Liver (tissue), 9 donors: ENCODE data around the gene PRR22. TPM values are rescaled to one million over a fixed set of nuclear protein-coding genes. Genes with fewer than 3 reads are reported as not detected.

Experiments
- DNase-seq: peaks from one replicate; pipeline ENCODE4 v3.0.0-alpha.2; 2017; ENCODE audit warnings: low spot score
- H3K27ac ChIP-seq, 2 donors: one replicate each; pipeline ENCODE4 v1.7.0; 2013; ENCODE audit warnings: inconsistent platforms in 2 of 2, low read length in 2 of 2, control low read depth in 1 of 2, low read depth in 1 of 2, mild to moderate bottlenecking in 1 of 2
- H3K27me3 ChIP-seq, 4 donors: one replicate each; pipeline versions ENCODE4 v1.6.1 to v1.7.0; 2013; ENCODE audit warnings: low read length in 3 of 4, inconsistent platforms in 1 of 4, mild to moderate bottlenecking in 1 of 4, moderate library complexity in 1 of 4; ENCODE audit not compliant: control insufficient read depth in 4 of 4, insufficient read depth in 4 of 4
- H3K36me3 ChIP-seq, 4 donors: one replicate each; pipeline versions ENCODE4 v1.6.1 to v1.7.0; 2013; ENCODE audit warnings: low read length in 3 of 4, mild to moderate bottlenecking in 3 of 4, low read depth in 1 of 4, moderate library complexity in 1 of 4; ENCODE audit not compliant: control insufficient read depth in 4 of 4, insufficient read depth in 3 of 4
- H3K4me1 ChIP-seq, 4 donors: one replicate each; pipeline versions ENCODE4 v1.6.1 to v1.7.0; 2013; ENCODE audit warnings: low read length in 3 of 4, mild to moderate bottlenecking in 3 of 4, moderate library complexity in 1 of 4; ENCODE audit not compliant: control insufficient read depth in 4 of 4, insufficient read depth in 4 of 4
- H3K4me3 ChIP-seq, 3 donors: one replicate each; pipeline versions ENCODE4 v1.6.1 to v1.7.0; 2013; ENCODE audit warnings: low read length in 3 of 3, control low read depth in 1 of 3, low read depth in 1 of 3, mild to moderate bottlenecking in 1 of 3
- H3K9ac ChIP-seq, 2 donors: one replicate each; pipeline ENCODE4 v1.7.0; 2013; ENCODE audit warnings: low read length in 2 of 2, mild to moderate bottlenecking in 2 of 2, moderate library complexity in 2 of 2, control low read depth in 1 of 2, low read depth in 1 of 2
- H3K9me3 ChIP-seq, 4 donors: one replicate each; pipeline versions ENCODE4 v1.6.1 to v1.7.0; 2013; ENCODE audit warnings: low read length in 3 of 4; ENCODE audit not compliant: control insufficient read depth in 4 of 4
- ATF3 ChIP-seq: IDR thresholded peaks from 2 replicates; pipeline ENCODE4 v1.6.1; 2016; ENCODE audit warnings: antibody characterized with exemption
- EGR1 ChIP-seq, 2 donors: IDR thresholded peaks; 2 replicates each; pipeline ENCODE4 v1.6.1; 2016 to 2018; ENCODE audit warnings: antibody characterized with exemption in 2 of 2, low read depth in 2 of 2
- FOXA1 ChIP-seq: IDR thresholded peaks from 2 replicates; pipeline ENCODE4 v1.6.1; 2016; ENCODE audit warnings: antibody characterized with exemption
- GABPA ChIP-seq, 2 donors: IDR thresholded peaks in 1 of 2; conservative IDR thresholded peaks in 1 of 2; 2 replicates each; pipeline ENCODE4 v1.6.1; 2016; ENCODE audit warnings: antibody characterized with exemption in 2 of 2, mild to moderate bottlenecking in 1 of 2, moderate library complexity in 1 of 2
- HNF4A ChIP-seq, 2 donors: conservative IDR thresholded peaks; 2 replicates each; pipeline ENCODE4 v1.6.1; 2016; ENCODE audit warnings: antibody characterized with exemption in 2 of 2, mild to moderate bottlenecking in 2 of 2
- JUND ChIP-seq, 2 donors: IDR thresholded peaks; 2 replicates each; pipeline ENCODE4 v1.6.1; 2016; ENCODE audit warnings: antibody characterized with exemption in 2 of 2
- NR2F2 ChIP-seq: IDR thresholded peaks from 2 replicates; pipeline ENCODE4 v1.6.1; 2016; ENCODE audit warnings: antibody characterized with exemption
- RAD21 ChIP-seq, 2 donors: IDR thresholded peaks; 2 replicates each; pipeline ENCODE4 v1.6.1; 2016; ENCODE audit warnings: antibody characterized with exemption in 2 of 2, mild to moderate bottlenecking in 2 of 2
- RXRA ChIP-seq, 2 donors: IDR thresholded peaks; 2 replicates each; pipeline ENCODE4 v1.6.1; 2017 to 2018; ENCODE audit warnings: antibody characterized with exemption in 2 of 2, mild to moderate bottlenecking in 1 of 2
- SP1 ChIP-seq: IDR thresholded peaks from 2 replicates; pipeline ENCODE4 v1.6.1; 2018; ENCODE audit warnings: antibody characterized with exemption, mild to moderate bottlenecking
- TAF1 ChIP-seq: conservative IDR thresholded peaks from 2 replicates; pipeline ENCODE4 v1.6.1; 2016; ENCODE audit warnings: antibody characterized with exemption, mild to moderate bottlenecking
- YY1 ChIP-seq: IDR thresholded peaks from 2 replicates; pipeline ENCODE4 v1.6.1; 2016; ENCODE audit warnings: antibody characterized with exemption, mild to moderate bottlenecking
- WGBS: extraction: QIAGEN DNeasy Blood & Tissue Kit; methylation state at CpG from one replicate; pipeline ENCODE4 v1.1.7; 2013; 5-methylcytosine and 5-hydroxymethylcytosine counted together
- polyA plus RNA-seq, 2 donors: library from polyadenylated mRNA; stranded (reverse) in 1 of 2; unstranded in 1 of 2; fragments of 200-250 nt in 1 of 2; fragments of >200 nt in 1 of 2; fragmentation: Nextera tagmentation in 1 of 2; extraction: Ambion mirVana in 1 of 2; gene quantifications; one replicate each; pipeline versions ENCODE4 v1.2.1 to v1.2.3, GENCODE V29; 2013 to 2015
- total RNA-seq, 2 donors: library from RNA; depleted of rRNA; stranded (reverse); fragments of >200 nt; gene quantifications; one replicate each; pipeline ENCODE4 v1.2.3, GENCODE V29; 2014
- TF ChIP-seq, protein P1 (sequence below): fragments of 150-350 bp; IDR thresholded peaks from 2 replicates; pipeline ENCODE4 v1.5.1; 2017; ENCODE audit warnings: improper control_type of control experiment, low read depth, low read length; ENCODE audit not compliant: missing input control
- TF ChIP-seq, protein P2 (sequence below): IDR thresholded peaks from 2 replicates; pipeline ENCODE4 v1.6.1; 2016; ENCODE audit warnings: antibody characterized with exemption
- TF ChIP-seq, protein P3 (sequence below): IDR thresholded peaks from 2 replicates; pipeline ENCODE4 v1.6.1; 2016; ENCODE audit warnings: antibody characterized with exemption, mild to moderate bottlenecking
- donor health status: healthy.
- donor health status: healthy.
- donor health status: healthy.
- donor health status: healthy.
- donor health status: healthy.

The PRR22 gene
- total and polyA plus RNA-seq, 4 donors = 0.40 to 1.6 (median 0.63) TPM

DNA sequence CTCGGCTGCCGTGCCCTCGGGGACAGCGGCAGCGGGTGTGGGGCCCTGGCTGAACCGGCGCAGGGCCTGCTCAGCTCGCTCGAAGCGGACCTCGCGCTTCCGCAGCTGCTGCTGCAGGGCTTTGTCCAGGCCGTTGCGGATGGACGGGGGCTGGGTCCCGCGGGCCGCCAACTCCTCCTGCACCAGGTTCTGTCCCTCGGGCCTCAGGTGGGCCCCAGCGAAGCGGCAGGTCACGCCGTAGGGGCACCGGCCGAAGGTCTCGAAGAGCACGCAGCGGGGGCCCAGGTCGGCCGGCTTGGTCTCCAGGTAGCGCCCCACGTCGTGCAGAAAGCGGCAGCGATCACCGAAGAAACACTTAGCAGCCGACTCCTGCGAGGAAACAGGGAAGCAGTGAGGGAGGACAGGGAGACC lies 4.8 kb upstream of the PRR22 start:
- H3K4me3 ChIP-seq = no peak overlapping the region
- H3K27me3 ChIP-seq = no peaks in the 10 kb centered on the region
- H3K9me3 ChIP-seq = no peaks in the 10 kb centered on the region
- 96% methylated on average over 39 of the region's 39 CpGs for WGBS
- TF ChIP-seq RAD21 (IDR thresholded peaks at IDR 0.05) (no peak), NR2F2 (no peak), TAF1 (no peak), FOXA1 (no peak)
- TF ChIP-seq, protein P1, sequence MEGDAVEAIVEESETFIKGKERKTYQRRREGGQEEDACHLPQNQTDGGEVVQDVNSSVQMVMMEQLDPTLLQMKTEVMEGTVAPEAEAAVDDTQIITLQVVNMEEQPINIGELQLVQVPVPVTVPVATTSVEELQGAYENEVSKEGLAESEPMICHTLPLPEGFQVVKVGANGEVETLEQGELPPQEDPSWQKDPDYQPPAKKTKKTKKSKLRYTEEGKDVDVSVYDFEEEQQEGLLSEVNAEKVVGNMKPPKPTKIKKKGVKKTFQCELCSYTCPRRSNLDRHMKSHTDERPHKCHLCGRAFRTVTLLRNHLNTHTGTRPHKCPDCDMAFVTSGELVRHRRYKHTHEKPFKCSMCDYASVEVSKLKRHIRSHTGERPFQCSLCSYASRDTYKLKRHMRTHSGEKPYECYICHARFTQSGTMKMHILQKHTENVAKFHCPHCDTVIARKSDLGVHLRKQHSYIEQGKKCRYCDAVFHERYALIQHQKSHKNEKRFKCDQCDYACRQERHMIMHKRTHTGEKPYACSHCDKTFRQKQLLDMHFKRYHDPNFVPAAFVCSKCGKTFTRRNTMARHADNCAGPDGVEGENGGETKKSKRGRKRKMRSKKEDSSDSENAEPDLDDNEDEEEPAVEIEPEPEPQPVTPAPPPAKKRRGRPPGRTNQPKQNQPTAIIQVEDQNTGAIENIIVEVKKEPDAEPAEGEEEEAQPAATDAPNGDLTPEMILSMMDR = no peak
- TF ChIP-seq, protein P2, sequence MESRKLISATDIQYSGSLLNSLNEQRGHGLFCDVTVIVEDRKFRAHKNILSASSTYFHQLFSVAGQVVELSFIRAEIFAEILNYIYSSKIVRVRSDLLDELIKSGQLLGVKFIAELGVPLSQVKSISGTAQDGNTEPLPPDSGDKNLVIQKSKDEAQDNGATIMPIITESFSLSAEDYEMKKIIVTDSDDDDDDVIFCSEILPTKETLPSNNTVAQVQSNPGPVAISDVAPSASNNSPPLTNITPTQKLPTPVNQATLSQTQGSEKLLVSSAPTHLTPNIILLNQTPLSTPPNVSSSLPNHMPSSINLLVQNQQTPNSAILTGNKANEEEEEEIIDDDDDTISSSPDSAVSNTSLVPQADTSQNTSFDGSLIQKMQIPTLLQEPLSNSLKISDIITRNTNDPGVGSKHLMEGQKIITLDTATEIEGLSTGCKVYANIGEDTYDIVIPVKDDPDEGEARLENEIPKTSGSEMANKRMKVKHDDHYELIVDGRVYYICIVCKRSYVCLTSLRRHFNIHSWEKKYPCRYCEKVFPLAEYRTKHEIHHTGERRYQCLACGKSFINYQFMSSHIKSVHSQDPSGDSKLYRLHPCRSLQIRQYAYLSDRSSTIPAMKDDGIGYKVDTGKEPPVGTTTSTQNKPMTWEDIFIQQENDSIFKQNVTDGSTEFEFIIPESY = no peak
- H3K4me1 ChIP-seq = peaks cover 0 to 17% (median 8%) of the 10 kb centered on the region in 4 donors
- no peak for DNase-seq
- H3K27ac ChIP-seq = no peak overlapping the region
- H3K36me3 ChIP-seq = peaks cover 8 to 54% (median 32%) of the 10 kb centered on the region in 4 donors
- no peak overlapping the region for H3K9ac ChIP-seq

DNA sequence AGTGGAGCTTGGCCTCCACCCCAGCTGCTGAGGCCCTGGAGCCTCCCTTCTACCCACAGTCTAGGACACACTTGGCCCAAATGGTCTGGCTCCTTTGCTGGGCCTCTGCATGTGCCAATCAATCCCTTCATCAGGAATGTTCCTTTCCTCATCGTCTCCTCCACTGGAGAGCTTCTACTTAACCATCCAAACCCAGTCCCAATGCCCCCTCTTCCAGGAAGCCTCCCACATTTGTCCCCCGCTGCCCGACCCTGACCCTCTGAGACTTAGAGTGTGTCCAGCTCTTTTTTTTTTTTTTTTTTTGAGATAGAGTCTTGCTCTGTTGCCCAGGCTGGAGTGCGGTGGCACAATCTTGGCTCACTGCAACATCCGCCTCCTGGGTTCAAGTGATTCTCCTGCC lies 3.9 kb upstream of the PRR22 start:
- peaks cover 8 to 59% (median 33%) of the 10 kb centered on the region in 4 donors for H3K36me3 ChIP-seq

More for the DNA sequence above, 3.9 kb upstream of the PRR22 start:
- no peak overlapping the region for H3K4me3 ChIP-seq
- no peaks in the 10 kb centered on the region for H3K27me3 ChIP-seq
- H3K4me1 ChIP-seq = peaks cover 0 to 14% (median 5%) of the 10 kb centered on the region in 4 donors
- 97% methylated on average over 5 of the region's 5 CpGs for WGBS
- no peaks in the 10 kb centered on the region for H3K9me3 ChIP-seq
- no peak for DNase-seq
- no peak overlapping the region for H3K27ac ChIP-seq
- TF ChIP-seq SP1 = no peak
- TF ChIP-seq RXRA (IDR thresholded peaks at IDR 0.05) = no peak
- TF ChIP-seq, protein P2 = no peak
- TF ChIP-seq, protein P1 = no peak
- TF ChIP-seq RAD21 (IDR thresholded peaks at IDR 0.05) = no peak
- TF ChIP-seq NR2F2 = no peak
- no peak for TF ChIP-seq JUND (IDR thresholded peaks at IDR 0.05)
- TF ChIP-seq YY1 = no peak
- TF ChIP-seq FOXA1 = no peak
- TF ChIP-seq TAF1 = no peak
- TF ChIP-seq GABPA (IDR thresholded peaks at IDR 0.05 in 1 of 2, conservative IDR thresholded peaks at IDR 0.05 in 1 of 2) = no peak
- TF ChIP-seq HNF4A (conservative IDR thresholded peaks at IDR 0.05) = no peak
- no peak for TF ChIP-seq EGR1 (IDR thresholded peaks at IDR 0.05; ENCODE audit: low read depth in 2 of 2)
- TF ChIP-seq ATF3 = no peak
- TF ChIP-seq, protein P3, sequence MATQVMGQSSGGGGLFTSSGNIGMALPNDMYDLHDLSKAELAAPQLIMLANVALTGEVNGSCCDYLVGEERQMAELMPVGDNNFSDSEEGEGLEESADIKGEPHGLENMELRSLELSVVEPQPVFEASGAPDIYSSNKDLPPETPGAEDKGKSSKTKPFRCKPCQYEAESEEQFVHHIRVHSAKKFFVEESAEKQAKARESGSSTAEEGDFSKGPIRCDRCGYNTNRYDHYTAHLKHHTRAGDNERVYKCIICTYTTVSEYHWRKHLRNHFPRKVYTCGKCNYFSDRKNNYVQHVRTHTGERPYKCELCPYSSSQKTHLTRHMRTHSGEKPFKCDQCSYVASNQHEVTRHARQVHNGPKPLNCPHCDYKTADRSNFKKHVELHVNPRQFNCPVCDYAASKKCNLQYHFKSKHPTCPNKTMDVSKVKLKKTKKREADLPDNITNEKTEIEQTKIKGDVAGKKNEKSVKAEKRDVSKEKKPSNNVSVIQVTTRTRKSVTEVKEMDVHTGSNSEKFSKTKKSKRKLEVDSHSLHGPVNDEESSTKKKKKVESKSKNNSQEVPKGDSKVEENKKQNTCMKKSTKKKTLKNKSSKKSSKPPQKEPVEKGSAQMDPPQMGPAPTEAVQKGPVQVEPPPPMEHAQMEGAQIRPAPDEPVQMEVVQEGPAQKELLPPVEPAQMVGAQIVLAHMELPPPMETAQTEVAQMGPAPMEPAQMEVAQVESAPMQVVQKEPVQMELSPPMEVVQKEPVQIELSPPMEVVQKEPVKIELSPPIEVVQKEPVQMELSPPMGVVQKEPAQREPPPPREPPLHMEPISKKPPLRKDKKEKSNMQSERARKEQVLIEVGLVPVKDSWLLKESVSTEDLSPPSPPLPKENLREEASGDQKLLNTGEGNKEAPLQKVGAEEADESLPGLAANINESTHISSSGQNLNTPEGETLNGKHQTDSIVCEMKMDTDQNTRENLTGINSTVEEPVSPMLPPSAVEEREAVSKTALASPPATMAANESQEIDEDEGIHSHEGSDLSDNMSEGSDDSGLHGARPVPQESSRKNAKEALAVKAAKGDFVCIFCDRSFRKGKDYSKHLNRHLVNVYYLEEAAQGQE = no peak
- H3K9ac ChIP-seq = no peak overlapping the region
